Measurements from ENCODE around the gene ADAR. TPM values are rescaled to one million over a fixed set of nuclear protein-coding genes. Genes with fewer than 3 reads are reported as not detected.
A peak's percentile ranks its signal among the peaks of the same experiment; 100 is the strongest.

ADAR gene
- total and polyA plus RNA-seq, 8 donors, result 23.6 to 173 (median 57.7) TPM

DNA sequence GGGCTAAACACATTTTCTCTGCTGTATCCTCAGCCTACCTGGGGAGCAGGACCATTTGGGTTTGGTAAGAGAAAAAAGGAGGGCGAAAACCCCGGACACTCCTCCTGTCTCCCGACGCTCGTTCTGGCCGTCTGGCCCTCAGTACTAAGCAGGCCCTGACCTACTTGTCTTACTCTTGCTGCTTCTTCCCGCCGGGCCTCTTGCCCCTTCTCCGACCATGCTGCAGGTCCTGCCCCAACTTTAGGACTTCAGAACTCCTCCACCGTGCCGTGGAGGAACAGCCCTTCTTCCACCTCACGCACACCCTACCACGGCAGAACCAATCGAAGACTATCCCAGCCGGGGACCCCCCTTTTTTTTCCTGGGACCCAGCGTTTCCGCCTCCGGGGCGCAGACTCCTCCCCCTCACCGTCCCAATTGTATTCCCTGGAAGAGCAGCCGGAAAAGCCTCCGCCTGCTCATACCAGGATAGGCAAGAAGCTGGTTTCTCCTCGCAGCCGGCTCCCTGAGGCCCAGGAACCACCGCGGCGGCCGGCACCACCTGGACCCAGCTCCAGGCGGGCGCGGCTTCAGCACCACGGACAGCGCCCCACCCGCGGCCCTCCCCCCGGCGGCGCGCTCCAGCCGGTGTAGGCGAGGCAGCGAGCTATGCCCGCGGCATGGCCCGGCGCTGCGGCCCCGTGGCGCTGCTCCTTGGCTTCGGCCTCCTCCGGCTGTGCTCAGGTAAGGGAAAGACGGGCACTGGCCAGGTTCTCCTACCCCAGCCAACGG lies 40.4 kb downstream of the ADAR start, which contains the start of gene CHRNB2:
TSS of gene CHRNB2 (plus strand) at position 393 of the 771 bp plus-strand sequence. CDS start at position 660, 267 bp downstream.
- H3K9me3 ChIP-seq, result no peaks in the 10 kb centered on the region
- TF ChIP-seq CTCF (IDR thresholded peaks at IDR 0.05) (no peak), POLR2A (IDR thresholded peaks at IDR 0.05) (no peak), EP300 (IDR thresholded peaks at IDR 0.05) (no peak), POLR2AphosphoS5 (IDR thresholded peaks at IDR 0.05) (peak in 1 of 3 donors; percentile 26)
- H3K27ac ChIP-seq, result no peak within 1 kb of the TSS
- peaks cover 0 to 39% (median 15%) of the 10 kb centered on the region in 3 donors for H3K27me3 ChIP-seq
- 2 to 3% (median 3%) methylated on average over 35 to 53 of the region's 53 CpGs for WGBS, 5 donors
- peak; percentile 78 to 92 for DNase-seq
- no peaks in the 10 kb centered on the region for H3K36me3 ChIP-seq
- H3K4me3 ChIP-seq, result peak within 1 kb of the TSS in 3 of 4 donors; percentile 19 to 32 (median 23)
- H3K4me1 ChIP-seq, result peaks cover 10 to 12% (median 11%) of the 10 kb centered on the region in 4 donors
- intact Hi-C loops (cut with DNase I; ENCODE audit: low total_unique reads), result loop anchor here (10.0 kb wide), 1 partner anchor 177 kb away; no protein-coding TSS in a partner anchor

GRCh38 chr1:154565876-154566275 lies 42.1 kb downstream of the ADAR start:
- intact Hi-C loops (cut with DNase I; ENCODE audit: low total_unique reads), result loop anchor here (10.0 kb wide), 1 partner anchor 179 kb away; no protein-coding TSS in a partner anchor
- Histone ChIP-seq H3K27ac (no peak overlapping the region), H3K4me3 (no peak overlapping the region), H3K4me1 (peaks cover 10 to 12% (median 11%) of the 10 kb centered on the region in 4 donors), H3K36me3 (no peaks in the 10 kb centered on the region), H3K9me3 (no peaks in the 10 kb centered on the region), H3K27me3 (peaks cover 0 to 39% (median 15%) of the 10 kb centered on the region in 3 donors)
- TF ChIP-seq EP300 (IDR thresholded peaks at IDR 0.05) (no peak), POLR2AphosphoS5 (IDR thresholded peaks at IDR 0.05) (no peak), POLR2A (IDR thresholded peaks at IDR 0.05) (no peak), CTCF (IDR thresholded peaks at IDR 0.05) (no peak)
- no peak for DNase-seq
- 82 to 92% (median 84%) methylated on average over 6 of the region's 6 CpGs for WGBS, 5 donors

GRCh38 chr1:154559466-154560044 lies 48.4 kb downstream of the ADAR start:
- DNase-seq, result peak; percentile 89 to 96
- Histone ChIP-seq H3K36me3 (peaks cover 13 to 16% (median 15%) of the 10 kb centered on the region in 4 donors), H3K4me3 (peak overlapping the region; percentile 63 to 95 (median 92)), H3K27me3 (no peaks in the 10 kb centered on the region), H3K4me1 (peaks cover 24 to 48% (median 39%) of the 10 kb centered on the region in 4 donors), H3K9me3 (no peaks in the 10 kb centered on the region), H3K27ac (peak overlapping the region; percentile 91 to 97 (median 95))
- TF ChIP-seq POLR2A (IDR thresholded peaks at IDR 0.05) (no peak), POLR2AphosphoS5 (IDR thresholded peaks at IDR 0.05) (peak in 1 of 3 donors; percentile 70), EP300 (IDR thresholded peaks at IDR 0.05) (no peak), CTCF (IDR thresholded peaks at IDR 0.05) (peak in 5 of 7 experiments; percentile 86 to 95 (median 92))
- intact Hi-C loops (cut with DNase I; ENCODE audit: low total_unique reads), result loop anchor here (5.0 to 10.0 kb wide), 2 partner anchors 185 to 318 kb away; no protein-coding TSS in a partner anchor
- WGBS, 5 donors, result 4 to 8% (median 7%) methylated on average over 13 of the region's 13 CpGs

DNA sequence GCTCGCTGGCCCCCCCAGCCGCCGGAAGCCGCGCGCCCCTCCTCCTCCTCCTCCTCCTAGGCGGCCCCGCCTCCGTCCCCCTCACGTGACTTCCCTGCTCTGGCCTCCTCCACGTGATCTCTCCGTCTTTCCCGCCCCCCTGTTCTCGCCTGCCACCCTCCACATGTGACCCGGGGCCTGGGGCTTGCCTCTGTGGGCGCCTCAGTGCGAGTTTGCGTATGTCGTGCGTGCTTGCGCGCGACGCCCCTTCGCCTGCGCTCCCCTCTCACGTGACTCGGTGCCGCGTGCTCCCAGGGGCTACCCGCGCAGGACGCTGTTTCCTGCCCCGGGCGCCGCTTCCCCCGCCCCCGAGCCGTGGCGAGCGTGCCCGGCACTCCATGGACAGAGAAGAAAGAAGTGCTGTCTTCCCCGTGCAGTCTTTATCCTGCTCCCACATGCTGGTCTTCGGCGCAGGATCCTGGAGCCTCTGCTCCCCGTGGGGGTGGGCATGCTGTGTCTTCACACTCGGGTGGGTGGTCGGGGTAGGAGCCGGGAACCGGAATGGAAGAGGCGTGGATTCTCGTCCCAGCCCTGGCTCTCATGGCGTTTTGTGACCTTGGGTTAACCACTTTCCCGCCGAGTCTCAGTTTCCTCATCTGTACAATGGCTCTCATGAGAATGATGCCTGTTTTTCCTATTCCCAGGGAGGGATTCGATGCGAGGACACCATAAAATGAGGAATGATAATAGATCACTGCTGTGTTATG lies 49.1 kb downstream of the ADAR start:
- H3K27ac ChIP-seq, result peak overlapping the region; percentile 91 to 97 (median 95)
- no peaks in the 10 kb centered on the region for H3K27me3 ChIP-seq
- intact Hi-C loops (cut with DNase I; ENCODE audit: low total_unique reads), result no loop called here
- DNase-seq, result peak; percentile 99
- 0 to 1% (median 1%) methylated on average over 21 to 57 of the region's 57 CpGs for WGBS, 5 donors
- TF ChIP-seq CTCF (IDR thresholded peaks at IDR 0.05) (peak in 1 of 7 experiments; percentile 38), POLR2AphosphoS5 (IDR thresholded peaks at IDR 0.05) (peak; percentile 70 to 96 (median 92)), POLR2A (IDR thresholded peaks at IDR 0.05) (no peak), EP300 (IDR thresholded peaks at IDR 0.05) (no peak)
- H3K9me3 ChIP-seq, result no peaks in the 10 kb centered on the region
- peaks cover 19 to 22% (median 21%) of the 10 kb centered on the region in 4 donors for H3K36me3 ChIP-seq
- H3K4me3 ChIP-seq, result peak overlapping the region; percentile 63 to 95 (median 92)
- H3K4me1 ChIP-seq, result peaks cover 24 to 54% (median 43%) of the 10 kb centered on the region in 4 donors

Data from stomach (tissue), 9 donors.